Activated T-cell treated with anti-CD3 and anti-CD28 coated beads for 1 hour (primary cell): ENCODE results near the gene GALE.
"Not testable (repeated sequence)": the region's sequence is repeated elsewhere in the genome, so short reads cannot be mapped to it uniquely, and the experiment has no call there.

Source experiments
- DNase-seq: peaks from one replicate; pipeline ENCODE4 v3.0.0-alpha.2; 2020; ENCODE audit warnings: low read depth

GALE gene

GRCh38 chr1:23809751-23810171, 9.2 kb upstream of the GALE start:
- DNase-seq, result peak; percentile 76

GRCh38 chr1:23807453-23807852, 6.9 kb upstream of the GALE start:
- DNase-seq, result no peak

- no peak for DNase-seq
Measured at GRCh38 chr1:23806280-23806679, 5.7 kb upstream of the GALE start.

- DNase-seq, result no peak
Measured at GRCh38 chr1:23805025-23805424, 4.5 kb upstream of the GALE start.

GRCh38 chr1:23804183-23804835, 3.8 kb upstream of the GALE start:
- no peak for DNase-seq

GRCh38 chr1:23803674-23804073, 3.1 kb upstream of the GALE start:
- no peak for DNase-seq

- DNase-seq, result not testable (repeated sequence)
Measured at GRCh38 chr1:23802809-23803342, 2.3 kb upstream of the GALE start.

- no peak for DNase-seq
Measured at GRCh38 chr1:23801876-23802275, 1.3 kb upstream of the GALE start.

- no peak for DNase-seq
Measured at GRCh38 chr1:23801338-23801748, 789 bp upstream of the GALE start.

- DNase-seq, result no peak
Measured at GRCh38 chr1:23799570-23800399, 769 bp downstream of the GALE start.

GRCh38 chr1:23799255-23799569, 1.3 kb downstream of the GALE start:
- no peak for DNase-seq

- DNase-seq, result no peak
Measured at GRCh38 chr1:23798662-23799142, 1.9 kb downstream of the GALE start.

- DNase-seq, result no peak
Measured at GRCh38 chr1:23797478-23798448, 2.8 kb downstream of the GALE start.

- no peak for DNase-seq
Measured at GRCh38 chr1:23796466-23797271, 3.9 kb downstream of the GALE start.

GRCh38 chr1:23795676-23796465, 4.7 kb downstream of the GALE start:
- no peak for DNase-seq

GRCh38 chr1:23794732-23795182, 5.8 kb downstream of the GALE start:
- DNase-seq, result not testable (repeated sequence)

- DNase-seq, result no peak
Measured at GRCh38 chr1:23793861-23794731, 6.5 kb downstream of the GALE start.

GRCh38 chr1:23793018-23793781, 7.4 kb downstream of the GALE start:
- DNase-seq, result no peak
